ENCODE results near the gene LUM.

LUM gene

GRCh38 chr12:91109148-91109564, 2.1 kb downstream of the LUM start:
- TF ChIP-seq, protein P1, sequence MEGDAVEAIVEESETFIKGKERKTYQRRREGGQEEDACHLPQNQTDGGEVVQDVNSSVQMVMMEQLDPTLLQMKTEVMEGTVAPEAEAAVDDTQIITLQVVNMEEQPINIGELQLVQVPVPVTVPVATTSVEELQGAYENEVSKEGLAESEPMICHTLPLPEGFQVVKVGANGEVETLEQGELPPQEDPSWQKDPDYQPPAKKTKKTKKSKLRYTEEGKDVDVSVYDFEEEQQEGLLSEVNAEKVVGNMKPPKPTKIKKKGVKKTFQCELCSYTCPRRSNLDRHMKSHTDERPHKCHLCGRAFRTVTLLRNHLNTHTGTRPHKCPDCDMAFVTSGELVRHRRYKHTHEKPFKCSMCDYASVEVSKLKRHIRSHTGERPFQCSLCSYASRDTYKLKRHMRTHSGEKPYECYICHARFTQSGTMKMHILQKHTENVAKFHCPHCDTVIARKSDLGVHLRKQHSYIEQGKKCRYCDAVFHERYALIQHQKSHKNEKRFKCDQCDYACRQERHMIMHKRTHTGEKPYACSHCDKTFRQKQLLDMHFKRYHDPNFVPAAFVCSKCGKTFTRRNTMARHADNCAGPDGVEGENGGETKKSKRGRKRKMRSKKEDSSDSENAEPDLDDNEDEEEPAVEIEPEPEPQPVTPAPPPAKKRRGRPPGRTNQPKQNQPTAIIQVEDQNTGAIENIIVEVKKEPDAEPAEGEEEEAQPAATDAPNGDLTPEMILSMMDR (IDR thresholded peaks at IDR 0.05), result peak; percentile 86

- TF ChIP-seq, protein P1 (IDR thresholded peaks at IDR 0.05), result no peak
These were observed 3.0 kb downstream of the LUM start for GRCh38 chr12:91108196-91108755.

DNA sequence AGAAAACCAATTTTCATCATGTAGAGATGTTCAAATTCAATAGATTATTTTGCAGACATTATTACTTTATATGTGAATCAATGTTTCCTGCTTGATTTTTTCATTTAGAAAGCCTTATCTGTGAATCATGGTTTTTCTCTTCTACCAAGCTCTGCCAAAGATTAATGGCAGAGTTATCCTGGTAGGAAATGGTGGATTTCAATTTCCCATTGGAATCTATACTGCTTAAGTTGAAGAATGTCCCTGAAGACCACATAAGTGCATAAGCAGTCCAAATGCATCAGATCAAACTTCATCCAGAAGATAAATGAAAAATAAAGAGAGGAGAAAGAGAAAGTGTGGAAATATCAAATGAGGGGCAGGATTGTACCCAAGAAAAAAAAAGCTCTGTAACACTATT, 5.0 kb downstream of the LUM start:
- TF ChIP-seq, protein P1 (IDR thresholded peaks at IDR 0.05), result no peak

- TF ChIP-seq, protein P1 (IDR thresholded peaks at IDR 0.05), result no peak
These were observed 5.5 kb downstream of the LUM start for GRCh38 chr12:91105807-91106206.

- TF ChIP-seq, protein P1 (IDR thresholded peaks at IDR 0.05), result no peak
These were observed 6.4 kb downstream of the LUM start for GRCh38 chr12:91104812-91105466.

GRCh38 chr12:91103624-91104023, 7.7 kb downstream of the LUM start:
- TF ChIP-seq, protein P1 (IDR thresholded peaks at IDR 0.05), result no peak

DNA sequence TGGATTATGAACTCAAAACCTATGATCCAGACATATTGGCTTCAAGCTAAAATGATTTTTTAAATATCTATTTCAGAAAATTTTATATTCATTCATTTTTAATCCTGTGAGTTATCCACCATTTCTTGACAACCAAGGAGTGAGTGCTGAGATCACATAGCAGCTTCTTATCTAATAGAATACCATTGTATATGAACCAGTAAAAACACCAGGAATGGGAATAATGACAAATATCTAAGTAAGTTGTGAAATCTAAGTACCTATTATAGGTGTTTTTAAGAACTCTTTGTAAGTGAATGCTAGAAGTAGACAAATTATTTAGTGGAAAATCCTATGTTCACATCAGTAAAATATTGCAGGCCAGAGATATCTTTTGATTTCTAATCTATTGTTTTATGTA, 8.2 kb downstream of the LUM start:
- TF ChIP-seq, protein P1 (IDR thresholded peaks at IDR 0.05), result no peak

Measured in LNCAP (cell line).